ENCODE results near the gene PARVB.
A peak's percentile ranks its signal among the peaks of the same experiment; 100 is the strongest.

The PARVB gene

DNA sequence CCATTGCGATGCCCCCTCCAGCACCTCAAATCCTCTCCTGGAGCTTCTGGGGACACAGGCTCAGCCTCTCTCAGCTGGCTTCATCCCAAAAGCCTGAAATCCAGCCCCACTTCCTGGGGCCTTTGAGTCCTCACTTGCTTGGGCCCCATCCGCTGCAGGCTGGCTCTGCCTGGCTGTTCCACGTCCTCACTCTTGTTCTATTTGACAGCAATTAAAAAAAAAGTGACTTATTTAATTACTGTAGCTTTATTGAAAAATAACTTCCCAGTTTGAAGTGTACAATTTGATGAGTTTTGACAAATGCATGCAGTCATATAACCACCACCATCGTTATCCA, 183.8 kb downstream of the PARVB start:
- no peak overlapping the region for H3K4me3 ChIP-seq (replicated peaks; ENCODE audit: low read depth, low read length)
- TF ChIP-seq, protein P1, sequence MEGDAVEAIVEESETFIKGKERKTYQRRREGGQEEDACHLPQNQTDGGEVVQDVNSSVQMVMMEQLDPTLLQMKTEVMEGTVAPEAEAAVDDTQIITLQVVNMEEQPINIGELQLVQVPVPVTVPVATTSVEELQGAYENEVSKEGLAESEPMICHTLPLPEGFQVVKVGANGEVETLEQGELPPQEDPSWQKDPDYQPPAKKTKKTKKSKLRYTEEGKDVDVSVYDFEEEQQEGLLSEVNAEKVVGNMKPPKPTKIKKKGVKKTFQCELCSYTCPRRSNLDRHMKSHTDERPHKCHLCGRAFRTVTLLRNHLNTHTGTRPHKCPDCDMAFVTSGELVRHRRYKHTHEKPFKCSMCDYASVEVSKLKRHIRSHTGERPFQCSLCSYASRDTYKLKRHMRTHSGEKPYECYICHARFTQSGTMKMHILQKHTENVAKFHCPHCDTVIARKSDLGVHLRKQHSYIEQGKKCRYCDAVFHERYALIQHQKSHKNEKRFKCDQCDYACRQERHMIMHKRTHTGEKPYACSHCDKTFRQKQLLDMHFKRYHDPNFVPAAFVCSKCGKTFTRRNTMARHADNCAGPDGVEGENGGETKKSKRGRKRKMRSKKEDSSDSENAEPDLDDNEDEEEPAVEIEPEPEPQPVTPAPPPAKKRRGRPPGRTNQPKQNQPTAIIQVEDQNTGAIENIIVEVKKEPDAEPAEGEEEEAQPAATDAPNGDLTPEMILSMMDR (IDR thresholded peaks at IDR 0.05; ENCODE audit: low read length, missing control alignments) = no peak
- DNase-seq (ENCODE audit: low read depth) = no peak

DNA sequence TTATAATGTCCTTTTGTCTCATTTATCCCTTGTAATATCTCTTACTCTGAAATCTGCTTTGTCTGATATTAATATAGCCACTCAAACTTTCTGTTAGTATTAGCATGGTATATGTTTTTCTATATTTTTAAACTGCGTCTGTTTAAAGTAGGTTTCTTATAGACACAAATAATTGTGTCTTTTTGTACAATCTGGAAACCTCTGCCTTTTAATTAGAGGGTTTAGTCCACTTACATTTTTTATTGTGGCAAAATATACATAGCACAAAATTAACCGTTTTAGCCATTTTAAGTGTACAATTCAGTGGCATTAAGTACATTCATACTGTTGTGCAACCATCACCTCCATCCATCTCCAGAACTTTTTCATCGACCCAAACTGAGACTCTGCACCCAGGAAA, 185.2 kb downstream of the PARVB start:
- DNase-seq (ENCODE audit: low read depth) = no peak
- TF ChIP-seq, protein P1 (IDR thresholded peaks at IDR 0.05; ENCODE audit: low read length, missing control alignments) = no peak
- H3K4me3 ChIP-seq (replicated peaks; ENCODE audit: low read depth, low read length) = no peak overlapping the region

DNA sequence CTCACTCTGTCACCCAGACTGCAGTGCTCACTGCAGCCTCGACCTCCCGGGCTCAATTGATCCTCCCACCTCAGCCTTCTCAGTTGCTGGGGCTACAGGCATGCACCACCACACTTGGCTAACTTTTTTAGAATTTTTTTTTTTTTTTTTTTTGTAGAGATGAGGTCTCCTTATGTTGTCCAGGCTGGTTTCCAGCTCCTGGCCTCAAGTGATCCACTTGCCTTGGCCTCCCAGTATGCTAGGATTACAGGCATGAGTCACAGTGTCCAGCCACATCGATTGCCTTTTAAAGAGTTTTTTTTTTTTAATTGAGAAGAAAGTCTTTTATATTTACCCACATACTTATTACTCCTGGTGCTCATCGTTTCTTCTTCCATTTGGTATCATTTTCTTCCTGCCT, 186.6 kb downstream of the PARVB start:
- TF ChIP-seq, protein P1 (IDR thresholded peaks at IDR 0.05; ENCODE audit: low read length, missing control alignments) = no peak
- H3K4me3 ChIP-seq (replicated peaks; ENCODE audit: low read depth, low read length) = no peak overlapping the region
- DNase-seq (ENCODE audit: low read depth) = peak; percentile 8

DNA sequence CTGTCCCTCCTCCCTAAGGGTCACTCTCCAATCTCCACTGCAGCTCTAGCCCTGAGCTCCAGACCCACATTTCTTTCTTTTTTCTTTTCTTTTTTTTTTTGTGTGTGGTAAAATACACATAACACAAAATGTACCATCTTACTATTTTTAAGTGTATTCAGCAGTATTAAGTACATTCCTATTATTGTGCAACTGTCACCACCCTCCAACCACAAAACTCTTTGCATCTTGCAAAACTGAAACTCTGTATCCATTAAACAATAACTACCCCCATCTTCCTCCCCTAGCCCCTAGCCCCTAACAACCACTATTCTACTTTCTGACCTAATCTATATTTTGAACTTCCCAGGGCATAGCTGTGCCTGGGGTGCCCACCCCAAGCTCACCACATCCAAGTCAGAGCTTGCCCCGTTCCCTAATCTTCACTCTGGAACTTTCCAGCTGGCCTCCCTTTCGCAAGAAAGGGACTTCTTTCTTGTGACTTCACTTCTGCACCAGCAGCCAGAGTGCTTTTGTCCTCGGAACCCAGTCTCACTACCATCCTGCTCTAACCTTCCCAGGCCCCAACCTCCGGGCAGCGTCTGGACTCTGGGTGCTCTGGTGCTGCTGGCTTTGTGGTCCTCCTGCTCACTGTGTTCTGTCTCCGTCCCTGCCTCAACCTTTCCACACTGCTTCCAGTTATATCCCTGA, 187.3 kb downstream of the PARVB start:
- no peak for DNase-seq (ENCODE audit: low read depth)
- TF ChIP-seq, protein P1 (IDR thresholded peaks at IDR 0.05; ENCODE audit: low read length, missing control alignments) = no peak
- no peak overlapping the region for H3K4me3 ChIP-seq (replicated peaks; ENCODE audit: low read depth, low read length)

DNA sequence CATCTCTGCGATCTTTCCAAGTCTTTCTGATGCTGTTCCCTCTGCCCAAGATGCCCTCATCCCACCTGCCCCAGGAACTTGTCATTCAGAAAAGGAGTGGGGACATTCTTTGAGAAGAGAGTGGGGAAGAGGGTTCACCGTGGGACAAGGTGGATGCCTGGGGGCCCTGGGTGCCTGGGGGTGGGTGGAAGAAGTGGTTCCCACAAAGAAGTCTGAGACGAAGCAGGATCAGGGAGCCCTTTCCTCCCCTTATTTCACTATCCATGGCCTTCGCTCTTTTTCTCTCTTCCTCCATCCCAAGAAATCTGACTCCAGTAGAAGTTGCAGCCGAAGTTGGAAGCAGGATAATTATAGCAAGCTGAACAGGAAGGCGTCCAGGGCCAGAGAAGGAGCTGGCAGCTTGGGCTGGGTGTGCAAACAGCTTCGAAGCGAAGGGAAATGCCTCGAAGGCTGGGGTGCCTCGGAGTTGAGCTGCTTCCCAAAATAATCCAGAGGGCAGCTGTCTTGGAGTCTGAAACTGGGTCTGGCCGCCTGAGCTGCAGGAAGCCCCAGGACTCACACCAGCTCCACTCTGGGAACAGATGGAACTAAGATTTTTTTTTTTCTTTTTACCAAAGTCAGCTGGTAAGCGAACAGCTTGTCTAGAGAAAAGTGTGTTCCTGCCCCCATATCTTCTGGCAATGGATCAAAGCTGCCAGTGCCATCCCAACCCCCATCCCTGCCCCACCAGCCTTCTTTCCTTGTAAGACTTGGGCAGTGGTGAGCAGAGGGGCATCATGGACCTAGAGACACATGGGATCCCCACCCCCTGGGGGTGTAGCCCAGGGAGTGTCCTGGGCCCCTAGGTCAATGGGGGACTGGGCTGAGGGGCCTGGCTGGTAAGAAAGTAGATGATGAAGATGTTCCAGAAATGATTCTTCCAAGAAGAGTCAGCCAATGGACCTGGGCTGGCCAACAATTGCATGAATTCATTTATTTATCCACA, 188.1 kb downstream of the PARVB start:
- no peak for DNase-seq (ENCODE audit: low read depth)
- TF ChIP-seq, protein P1 (IDR thresholded peaks at IDR 0.05; ENCODE audit: low read length, missing control alignments) = no peak
- H3K4me3 ChIP-seq (replicated peaks; ENCODE audit: low read depth, low read length) = no peak overlapping the region

DNA sequence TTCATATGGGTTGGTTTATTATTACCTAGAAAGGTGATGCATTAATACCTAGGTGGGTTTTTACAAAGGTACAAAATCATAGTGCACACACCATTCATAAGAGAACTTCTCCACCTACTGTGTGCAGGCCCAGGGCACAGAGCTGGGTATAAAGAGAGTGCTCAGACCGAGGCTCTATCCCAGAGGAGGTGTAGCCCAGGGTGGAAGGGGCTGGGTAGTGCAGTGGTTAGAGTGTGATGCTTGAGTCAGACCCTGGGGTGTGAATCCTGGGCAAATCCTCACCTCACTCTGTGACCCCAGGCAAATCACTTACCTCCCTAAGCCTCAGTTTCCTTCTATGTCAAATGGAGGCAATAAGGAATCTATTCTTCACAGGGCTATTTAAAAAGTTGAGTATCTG, 188.8 kb downstream of the PARVB start:
- no peak overlapping the region for H3K4me3 ChIP-seq (replicated peaks; ENCODE audit: low read depth, low read length)
- no peak for DNase-seq (ENCODE audit: low read depth)
- TF ChIP-seq, protein P1 (IDR thresholded peaks at IDR 0.05; ENCODE audit: low read length, missing control alignments) = no peak

Measured in fibroblast of pulmonary artery (primary cell).